Effector memory CD8-positive, alpha-beta T cell (primary cell): ENCODE data around the gene TEX14.

ENCODE experiments used
- ATAC-seq: fragments of 150-1000 bp; cut with Tn5 transposase; replicated peaks from 2 replicates; pipeline ENCODE4 v1.10.0; 2021; ENCODE audit warnings: mild to moderate bottlenecking, moderate library complexity
- DNase-seq, 3 experiments: peaks; one replicate each; pipeline ENCODE4 v3.0.0; 2021
- H3K27ac Mint-ChIP-seq, 2 donors: one replicate each; pipeline ENCODE4 v1.8.0; 2022; ENCODE audit warnings: mild to moderate bottlenecking in 2 of 2, mixed read lengths in 2 of 2, moderate library complexity in 2 of 2
- H3K27me3 Mint-ChIP-seq, 2 donors: one replicate each; pipeline ENCODE4 v1.8.0; 2022; ENCODE audit warnings: mixed read lengths in 2 of 2
- H3K36me3 Mint-ChIP-seq: one replicate; pipeline ENCODE4 v1.8.0; 2022; ENCODE audit warnings: mild to moderate bottlenecking, moderate library complexity, mixed read lengths; ENCODE audit not compliant: insufficient read depth
- H3K4me1 Mint-ChIP-seq, 2 donors: one replicate each; pipeline ENCODE4 v1.8.0; 2022; ENCODE audit warnings: low read depth in 2 of 2, mixed read lengths in 2 of 2
- H3K4me3 Mint-ChIP-seq, 2 donors: one replicate each; pipeline ENCODE4 v1.8.0; 2022; ENCODE audit warnings: mild to moderate bottlenecking in 2 of 2, mixed read lengths in 2 of 2, moderate library complexity in 2 of 2
- H3K9me3 Mint-ChIP-seq, 2 donors: one replicate each; pipeline ENCODE4 v1.8.0; 2022; ENCODE audit warnings: mixed read lengths in 2 of 2
- total RNA-seq, 9 experiments: gene quantifications; one replicate each; lab custom pipeline; 2026; lab: John Stamatoyannopoulos, UW

Gene TEX14, protein sequence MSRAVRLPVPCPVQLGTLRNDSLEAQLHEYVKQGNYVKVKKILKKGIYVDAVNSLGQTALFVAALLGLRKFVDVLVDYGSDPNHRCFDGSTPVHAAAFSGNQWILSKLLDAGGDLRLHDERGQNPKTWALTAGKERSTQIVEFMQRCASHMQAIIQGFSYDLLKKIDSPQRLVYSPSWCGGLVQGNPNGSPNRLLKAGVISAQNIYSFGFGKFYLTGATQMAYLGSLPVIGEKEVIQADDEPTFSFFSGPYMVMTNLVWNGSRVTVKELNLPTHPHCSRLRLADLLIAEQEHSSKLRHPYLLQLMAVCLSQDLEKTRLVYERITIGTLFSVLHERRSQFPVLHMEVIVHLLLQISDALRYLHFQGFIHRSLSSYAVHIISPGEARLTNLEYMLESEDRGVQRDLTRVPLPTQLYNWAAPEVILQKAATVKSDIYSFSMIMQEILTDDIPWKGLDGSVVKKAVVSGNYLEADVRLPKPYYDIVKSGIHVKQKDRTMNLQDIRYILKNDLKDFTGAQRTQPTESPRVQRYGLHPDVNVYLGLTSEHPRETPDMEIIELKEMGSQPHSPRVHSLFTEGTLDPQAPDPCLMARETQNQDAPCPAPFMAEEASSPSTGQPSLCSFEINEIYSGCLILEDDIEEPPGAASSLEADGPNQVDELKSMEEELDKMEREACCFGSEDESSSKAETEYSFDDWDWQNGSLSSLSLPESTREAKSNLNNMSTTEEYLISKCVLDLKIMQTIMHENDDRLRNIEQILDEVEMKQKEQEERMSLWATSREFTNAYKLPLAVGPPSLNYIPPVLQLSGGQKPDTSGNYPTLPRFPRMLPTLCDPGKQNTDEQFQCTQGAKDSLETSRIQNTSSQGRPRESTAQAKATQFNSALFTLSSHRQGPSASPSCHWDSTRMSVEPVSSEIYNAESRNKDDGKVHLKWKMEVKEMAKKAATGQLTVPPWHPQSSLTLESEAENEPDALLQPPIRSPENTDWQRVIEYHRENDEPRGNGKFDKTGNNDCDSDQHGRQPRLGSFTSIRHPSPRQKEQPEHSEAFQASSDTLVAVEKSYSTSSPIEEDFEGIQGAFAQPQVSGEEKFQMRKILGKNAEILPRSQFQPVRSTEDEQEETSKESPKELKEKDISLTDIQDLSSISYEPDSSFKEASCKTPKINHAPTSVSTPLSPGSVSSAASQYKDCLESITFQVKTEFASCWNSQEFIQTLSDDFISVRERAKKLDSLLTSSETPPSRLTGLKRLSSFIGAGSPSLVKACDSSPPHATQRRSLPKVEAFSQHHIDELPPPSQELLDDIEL (N-terminal part only)
- total RNA-seq, result 0.68 to 141 (median 1.7) reads per million in 9 experiments

DNA sequence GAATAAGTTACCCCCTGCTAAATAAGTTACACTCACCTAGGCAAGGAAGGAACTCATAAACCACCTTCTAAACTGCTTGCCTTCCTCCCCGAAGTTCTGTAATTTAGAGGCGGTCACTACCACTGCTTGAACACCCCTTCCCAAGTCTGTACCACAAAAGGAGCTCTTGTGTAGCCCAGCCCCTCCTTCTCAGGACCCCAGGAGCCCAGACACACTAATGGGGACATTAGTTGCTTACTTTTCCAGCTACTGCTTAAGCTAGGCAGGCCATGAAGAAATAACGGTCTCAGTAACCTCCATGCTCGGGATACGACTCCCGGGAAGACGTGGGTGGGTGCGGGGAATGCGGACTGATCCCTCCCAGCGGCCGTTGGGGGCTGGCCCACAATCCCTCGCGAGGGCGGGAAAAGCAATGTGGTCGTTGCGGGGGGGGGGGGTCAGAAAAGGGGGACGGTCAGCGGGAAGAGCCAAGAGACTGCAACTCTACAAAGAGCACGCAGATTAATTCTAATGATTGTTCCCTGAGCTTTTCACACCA lies at the start of gene TEX14:
TSS of gene TEX14 (minus strand) at position 345 of the 538 bp plus-strand sequence. CDS start 40,044 bp downstream, outside the sequence.
- Mint-ChIP-seq H3K27me3 (no peaks in the 10 kb centered on the region), H3K9me3 (no peaks in the 10 kb centered on the region), H3K4me1 (peaks cover 17 to 22% of the 10 kb centered on the region in 2 donors), H3K4me3 (peak within 1 kb of the TSS; percentile 93 to 97), H3K27ac (peak within 1 kb of the TSS; percentile 92 to 93), H3K36me3 (peaks cover 20% of the 10 kb centered on the region)
- no peak for ATAC-seq
- no peak for DNase-seq

DNA sequence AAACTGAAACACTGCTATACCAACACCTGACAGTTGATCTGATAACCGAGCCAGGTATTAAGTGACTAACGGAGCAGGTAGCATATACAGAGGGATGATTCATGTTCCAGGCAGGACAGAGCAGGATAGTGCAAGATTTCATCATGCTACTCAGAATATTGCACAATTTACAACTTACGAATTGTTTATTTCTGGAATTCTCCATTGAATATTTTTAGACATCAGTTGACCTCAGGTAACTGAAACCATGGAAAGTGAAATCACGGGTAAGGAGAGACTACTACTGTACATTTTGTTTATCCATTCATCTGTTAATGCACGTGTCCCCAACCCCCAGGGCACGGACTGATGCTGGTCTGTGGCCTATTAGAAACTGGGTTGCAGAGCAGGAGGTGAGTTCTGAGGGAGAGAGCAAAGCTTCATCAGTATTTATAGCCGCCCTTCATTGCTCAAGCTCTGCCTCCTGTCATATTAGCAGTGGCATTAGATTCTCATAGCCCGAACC lies 49.3 kb upstream of the TEX14 start:
- Mint-ChIP-seq H3K4me1 (no peaks in the 10 kb centered on the region), H3K9me3 (no peaks in the 10 kb centered on the region), H3K4me3 (no peak overlapping the region), H3K36me3 (peaks cover 2% of the 10 kb centered on the region), H3K27ac (no peak overlapping the region), H3K27me3 (no peaks in the 10 kb centered on the region)
- DNase-seq, result no peak
- no peak for ATAC-seq

GRCh38 chr17:58734811-58735210 lies 43.0 kb upstream of the TEX14 start:
- H3K27ac Mint-ChIP-seq, result no peak overlapping the region
- no peak for ATAC-seq
- no peak for DNase-seq
- peaks cover 26% of the 10 kb centered on the region for H3K36me3 Mint-ChIP-seq
- no peaks in the 10 kb centered on the region for H3K27me3 Mint-ChIP-seq
- H3K9me3 Mint-ChIP-seq, result no peaks in the 10 kb centered on the region
- no peak overlapping the region for H3K4me3 Mint-ChIP-seq
- no peaks in the 10 kb centered on the region for H3K4me1 Mint-ChIP-seq

DNA sequence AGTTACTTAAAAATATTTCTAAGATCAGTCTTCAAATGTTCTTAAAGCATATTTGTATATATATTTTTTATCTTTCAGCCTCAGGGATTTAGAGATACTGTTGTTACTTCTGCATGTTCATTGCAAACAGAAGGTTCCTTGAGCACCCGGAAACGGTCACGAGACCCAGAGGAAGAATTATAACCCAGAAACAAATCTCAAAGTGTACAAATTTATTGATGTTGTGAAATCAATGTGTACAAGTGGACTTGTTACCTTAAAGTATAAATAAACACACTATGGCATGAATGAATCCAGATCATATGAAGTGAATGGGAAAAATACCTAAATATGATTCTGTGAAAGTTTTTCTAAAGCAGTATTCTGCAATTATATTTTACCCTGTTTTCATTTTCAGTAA lies 42.2 kb upstream of the TEX14 start:
- Mint-ChIP-seq H3K4me3 (no peak overlapping the region), H3K27ac (no peak overlapping the region), H3K27me3 (no peaks in the 10 kb centered on the region), H3K4me1 (no peaks in the 10 kb centered on the region), H3K9me3 (no peaks in the 10 kb centered on the region), H3K36me3 (peaks cover 28% of the 10 kb centered on the region)
- no peak for DNase-seq
- no peak for ATAC-seq

GRCh38 chr17:58730937-58731336 lies 39.1 kb upstream of the TEX14 start:
- Mint-ChIP-seq H3K36me3 (peaks cover 33% of the 10 kb centered on the region), H3K27me3 (no peaks in the 10 kb centered on the region), H3K9me3 (no peaks in the 10 kb centered on the region), H3K4me1 (no peaks in the 10 kb centered on the region), H3K4me3 (no peak overlapping the region), H3K27ac (no peak overlapping the region)
- DNase-seq (no peak), ATAC-seq (no peak)

GRCh38 chr17:58728798-58729197 lies 37.0 kb upstream of the TEX14 start:
- DNase-seq, result no peak
- H3K4me1 Mint-ChIP-seq, result no peaks in the 10 kb centered on the region
- no peak for ATAC-seq
- peaks cover 32% of the 10 kb centered on the region for H3K36me3 Mint-ChIP-seq
- H3K27ac Mint-ChIP-seq, result no peak overlapping the region
- no peak overlapping the region for H3K4me3 Mint-ChIP-seq
- no peaks in the 10 kb centered on the region for H3K27me3 Mint-ChIP-seq
- H3K9me3 Mint-ChIP-seq, result no peaks in the 10 kb centered on the region

DNA sequence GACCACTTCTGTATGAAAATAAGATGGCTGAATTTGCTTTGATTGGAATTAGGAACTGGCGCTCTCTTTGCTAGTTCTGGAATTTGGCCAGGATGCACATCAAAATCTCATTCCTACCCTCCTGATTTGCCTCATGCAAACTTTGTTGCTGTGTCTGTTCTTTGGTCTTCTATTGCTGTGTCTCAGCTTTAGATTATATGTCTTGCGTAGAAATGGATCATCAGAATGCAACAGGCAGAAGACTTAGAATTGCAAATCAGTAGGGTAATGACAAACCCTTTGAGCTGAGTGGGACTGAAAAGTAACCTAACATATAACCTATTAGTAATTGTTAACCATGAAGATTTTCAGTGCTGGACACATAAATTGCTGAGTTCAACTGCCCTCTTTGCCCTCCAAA lies 30.9 kb upstream of the TEX14 start:
- ATAC-seq, result no peak
- H3K9me3 Mint-ChIP-seq, result no peaks in the 10 kb centered on the region
- H3K4me1 Mint-ChIP-seq, result no peaks in the 10 kb centered on the region
- no peak for DNase-seq
- H3K4me3 Mint-ChIP-seq, result no peak overlapping the region
- no peak overlapping the region for H3K27ac Mint-ChIP-seq
- peaks cover 42% of the 10 kb centered on the region for H3K36me3 Mint-ChIP-seq
- no peaks in the 10 kb centered on the region for H3K27me3 Mint-ChIP-seq

- H3K27ac Mint-ChIP-seq, result no peak overlapping the region
- DNase-seq (no peak), ATAC-seq (no peak)
- peaks cover 42% of the 10 kb centered on the region for H3K36me3 Mint-ChIP-seq
- no peaks in the 10 kb centered on the region for H3K9me3 Mint-ChIP-seq
- H3K27me3 Mint-ChIP-seq, result no peaks in the 10 kb centered on the region
- H3K4me1 Mint-ChIP-seq, result no peaks in the 10 kb centered on the region
- no peak overlapping the region for H3K4me3 Mint-ChIP-seq
Measured at GRCh38 chr17:58722274-58722673, 30.4 kb upstream of the TEX14 start.

GRCh38 chr17:58710948-58711552 lies 19.2 kb upstream of the TEX14 start:
- Mint-ChIP-seq H3K9me3 (no peaks in the 10 kb centered on the region), H3K36me3 (peaks cover 32% of the 10 kb centered on the region), H3K27ac (no peak overlapping the region), H3K4me1 (no peaks in the 10 kb centered on the region), H3K27me3 (no peaks in the 10 kb centered on the region), H3K4me3 (no peak overlapping the region)
- peak; percentile 26 to 31 (median 27) for DNase-seq
- ATAC-seq, result no peak

DNA sequence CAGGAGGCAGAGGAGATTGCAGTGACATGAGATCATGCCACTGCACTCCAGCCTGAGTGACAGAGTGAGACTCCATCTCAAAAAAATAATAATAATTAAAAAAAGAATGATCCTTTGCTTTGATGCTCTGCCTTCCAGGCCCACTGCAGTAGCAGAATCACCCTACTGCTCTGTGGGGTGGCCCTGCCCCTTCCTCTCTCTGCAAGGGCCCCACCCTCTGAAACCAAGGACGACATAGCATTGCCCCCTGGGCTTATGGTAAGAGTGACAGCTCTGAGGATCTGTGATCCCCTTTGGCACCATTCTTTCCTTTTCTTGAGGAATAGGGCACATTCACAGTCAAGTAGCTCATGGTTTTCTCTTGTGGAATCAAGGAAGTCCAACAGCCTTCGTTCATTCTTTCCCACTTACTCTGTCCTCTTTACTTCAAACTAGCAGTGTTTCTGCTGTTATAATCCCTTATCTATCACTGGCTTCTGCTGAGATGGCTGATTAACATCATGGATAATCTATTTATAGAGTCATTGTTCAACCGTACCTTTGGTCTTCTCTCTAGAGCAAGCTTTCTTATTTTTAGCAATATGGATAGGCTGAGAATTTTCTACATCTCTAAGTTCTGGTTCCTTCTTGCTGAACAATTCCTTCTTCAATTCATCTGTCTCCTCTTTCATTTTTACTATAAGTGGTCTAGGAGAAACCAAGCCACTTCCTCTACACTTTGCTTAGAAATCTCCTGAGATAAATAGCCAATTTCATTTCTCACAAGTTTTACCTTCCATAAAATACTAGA lies 14.7 kb upstream of the TEX14 start:
- ATAC-seq (no peak), DNase-seq (no peak)
- no peak overlapping the region for H3K4me3 Mint-ChIP-seq
- no peaks in the 10 kb centered on the region for H3K27me3 Mint-ChIP-seq
- no peaks in the 10 kb centered on the region for H3K9me3 Mint-ChIP-seq
- H3K36me3 Mint-ChIP-seq, result peaks cover 27% of the 10 kb centered on the region
- no peak overlapping the region for H3K27ac Mint-ChIP-seq
- H3K4me1 Mint-ChIP-seq, result no peaks in the 10 kb centered on the region

DNA sequence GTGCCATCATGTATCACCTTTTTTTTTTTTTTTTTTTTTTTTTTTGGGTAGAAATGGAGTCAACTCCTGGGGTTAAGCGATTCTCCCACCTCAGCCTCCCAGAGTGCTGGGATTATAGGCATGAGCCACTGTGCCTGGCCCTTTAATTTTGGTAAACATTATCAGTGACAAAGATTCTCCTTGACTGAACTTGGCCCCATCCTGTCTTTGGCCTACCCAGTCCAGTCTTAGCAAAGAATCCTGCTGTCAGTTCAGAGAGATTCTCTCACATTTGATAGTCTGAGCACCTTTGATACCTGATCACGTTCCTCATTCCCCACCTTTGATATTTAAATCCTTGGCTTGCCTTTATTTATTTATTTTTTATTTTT lies 12.1 kb upstream of the TEX14 start:
- no peak for ATAC-seq
- H3K27ac Mint-ChIP-seq, result no peak overlapping the region
- no peaks in the 10 kb centered on the region for H3K9me3 Mint-ChIP-seq
- peaks cover 19% of the 10 kb centered on the region for H3K36me3 Mint-ChIP-seq
- no peak overlapping the region for H3K4me3 Mint-ChIP-seq
- no peaks in the 10 kb centered on the region for H3K4me1 Mint-ChIP-seq
- no peaks in the 10 kb centered on the region for H3K27me3 Mint-ChIP-seq
- DNase-seq, result no peak
